ENCODE measurements around the gene CELA3A. TPM values are rescaled to one million over a fixed set of nuclear protein-coding genes. Genes with fewer than 3 reads are reported as not detected.
A peak's percentile ranks its signal among the peaks of the same experiment; 100 is the strongest.

The CELA3A gene
- total and polyA plus RNA-seq, 2 of the 13 experiments (the other 11 are each of a cell fraction or from before 2014, with no cell fraction given) = 0.09 TPM; not detected in 1

- TF ChIP-seq PLSCR1 (CRISPR knock-in tag; IDR thresholded peaks at IDR 0.05; ENCODE audit: borderline replicate concordance) (no peak), TFE3 (CRISPR knock-in tag; IDR thresholded peaks at IDR 0.05) (0 out of 2 replicates have a peak, but pooled peaks have one; percentile 45), ZNF562 (CRISPR knock-in tag; IDR thresholded peaks at IDR 0.05; ENCODE audit: borderline replicate concordance) (no peak), RBAK (CRISPR knock-in tag; IDR thresholded peaks at IDR 0.05) (no peak), ZNF274 (CRISPR knock-in tag; IDR thresholded peaks at IDR 0.05) (0 out of 2 replicates have a peak, but pooled peaks have one; percentile 43), ZNF138 (CRISPR knock-in tag; IDR thresholded peaks at IDR 0.05; ENCODE audit: low read depth) (0 out of 2 replicates have a peak, but pooled peaks have one; percentile 88), HNF4G (IDR thresholded peaks at IDR 0.05; ENCODE audit: borderline replicate concordance, low read depth, low read length) (no peak), HNF4G (CRISPR knock-in tag; IDR thresholded peaks at IDR 0.05; ENCODE audit: borderline replicate concordance, low read depth) (no peak), ZSCAN22 (CRISPR knock-in tag; IDR thresholded peaks at IDR 0.05) (no peak), RORA (CRISPR knock-in tag; IDR thresholded peaks at IDR 0.05) (no peak), MBD4 (IDR thresholded peaks at IDR 0.05; ENCODE audit: borderline replicate concordance, low read length) (no peak), ZNF746 (CRISPR knock-in tag; IDR thresholded peaks at IDR 0.05) (no peak), REPIN1 (CRISPR knock-in tag; IDR thresholded peaks at IDR 0.05; ENCODE audit: borderline replicate concordance, low read depth) (peak; percentile 86; the same call in 1 of the 2 replicates), ZNF414 (CRISPR knock-in tag; IDR thresholded peaks at IDR 0.05) (no peak), TBX3 (IDR thresholded peaks at IDR 0.05; ENCODE audit: borderline replicate concordance) (peak; percentile 17; the same call in 1 of the 2 replicates), ZNF264 (CRISPR knock-in tag; IDR thresholded peaks at IDR 0.05) (no peak), ZNF598 (CRISPR knock-in tag; IDR thresholded peaks at IDR 0.05; ENCODE audit: borderline replicate concordance) (peak; percentile 52; the same call in 1 of the 2 replicates), ZFY (CRISPR knock-in tag; IDR thresholded peaks at IDR 0.05) (peak; percentile 75), ARNT2 (CRISPR knock-in tag; IDR thresholded peaks at IDR 0.05; ENCODE audit: low read depth) (peak; percentile 55)
- TF ChIP-seq, protein P1, sequence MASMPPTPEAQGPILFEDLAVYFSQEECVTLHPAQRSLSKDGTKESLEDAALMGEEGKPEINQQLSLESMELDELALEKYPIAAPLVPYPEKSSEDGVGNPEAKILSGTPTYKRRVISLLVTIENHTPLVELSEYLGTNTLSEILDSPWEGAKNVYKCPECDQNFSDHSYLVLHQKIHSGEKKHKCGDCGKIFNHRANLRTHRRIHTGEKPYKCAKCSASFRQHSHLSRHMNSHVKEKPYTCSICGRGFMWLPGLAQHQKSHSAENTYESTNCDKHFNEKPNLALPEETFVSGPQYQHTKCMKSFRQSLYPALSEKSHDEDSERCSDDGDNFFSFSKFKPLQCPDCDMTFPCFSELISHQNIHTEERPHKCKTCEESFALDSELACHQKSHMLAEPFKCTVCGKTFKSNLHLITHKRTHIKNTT (CRISPR knock-in tag; IDR thresholded peaks at IDR 0.05) = no peak
These were observed 50.9 kb downstream of the CELA3A start, which contains the start of gene CDC42 (continued) for GRCh38 chr1:22052115-22053016.
